HepG2 (cell line): Measurements from ENCODE around the gene ABCC3. TPM values are rescaled to one million over a fixed set of nuclear protein-coding genes. Genes with fewer than 3 reads are reported as not detected.

Experiments used
- EZH2 ChIP-seq: conservative IDR thresholded peaks from 2 replicates; pipeline ENCODE4 v1.6.1; 2012; ENCODE audit warnings: mild to moderate bottlenecking, low read depth, low read length, moderate library complexity
- GABPB1 ChIP-seq: IDR thresholded peaks from 2 replicates; pipeline ENCODE4 v1.6.1; 2016; ENCODE audit warnings: mild to moderate bottlenecking, missing genetic modification reagents, moderate library complexity, missing compliant biosample characterization
- HMGXB3 ChIP-seq: sonication (generic); formaldehyde crosslinking; IDR thresholded peaks from 2 replicates; pipeline ENCODE4 v1.4.0; 2020; ENCODE audit warnings: missing genetic modification reagents, borderline replicate concordance
- ISX ChIP-seq: sonication (generic); formaldehyde crosslinking; conservative IDR thresholded peaks from 2 replicates; pipeline ENCODE4 v1.5.0; 2020; ENCODE audit warnings: missing genetic modification reagents
- MEIS2 ChIP-seq: sonication (generic); formaldehyde crosslinking; IDR thresholded peaks from 2 replicates; pipeline ENCODE4 v1.9.0; 2021; ENCODE audit warnings: mild to moderate bottlenecking, missing genetic modification reagents
- NFKB2 ChIP-seq: sonication (generic); formaldehyde crosslinking; IDR thresholded peaks from 2 replicates; pipeline ENCODE4 v1.4.0; 2020; ENCODE audit warnings: missing genetic modification reagents, borderline replicate concordance
- NR2F2 ChIP-seq: IDR thresholded peaks from 2 replicates; pipeline ENCODE4 v1.6.1; 2012; ENCODE audit warnings: low read depth, inconsistent platforms, borderline replicate concordance
- POGK ChIP-seq: sonication (generic); formaldehyde crosslinking; conservative IDR thresholded peaks from 2 replicates; pipeline ENCODE4 v1.8.0; 2022; ENCODE audit warnings: mild to moderate bottlenecking, moderate library complexity, missing genetic modification reagents
- SIN3B ChIP-seq: fragments of 150-350 bp; IDR thresholded peaks from 2 replicates; pipeline ENCODE4 v1.6.1; 2014; ENCODE audit warnings: low read length
- ZBTB38 ChIP-seq: sonication (generic); formaldehyde crosslinking; IDR thresholded peaks from 2 replicates; pipeline ENCODE4 v1.5.1; 2020; ENCODE audit warnings: mild to moderate bottlenecking, missing genetic modification reagents
- ZMAT3 ChIP-seq: sonication (generic); formaldehyde crosslinking; conservative IDR thresholded peaks from 2 replicates; pipeline ENCODE4 v1.7.0; 2021; ENCODE audit warnings: missing genetic modification reagents
- ZNF142 ChIP-seq: sonication (generic); formaldehyde crosslinking; IDR thresholded peaks from 2 replicates; pipeline ENCODE4 v1.4.0; 2020; ENCODE audit warnings: missing genetic modification reagents
- ZNF296 ChIP-seq: sonication (generic); formaldehyde crosslinking; conservative IDR thresholded peaks from 2 replicates; pipeline ENCODE4 v1.5.0; 2020; ENCODE audit warnings: mild to moderate bottlenecking, missing genetic modification reagents
- ZNF572 ChIP-seq: sonication (generic); formaldehyde crosslinking; IDR thresholded peaks from 2 replicates; pipeline ENCODE4 v1.5.1; 2020; ENCODE audit warnings: mild to moderate bottlenecking, missing genetic modification reagents
- ZNF704 ChIP-seq: sonication (generic); formaldehyde crosslinking; IDR thresholded peaks from 2 replicates; pipeline ENCODE4 v1.8.1; 2023; ENCODE audit warnings: mild to moderate bottlenecking, inconsistent platforms, moderate library complexity, missing genetic modification reagents, borderline replicate concordance
- polyA plus RNA-seq, 8 experiments: library from polyadenylated mRNA; depleted of rRNA in 3 of 8; stranded (reverse) in 7 of 8; unstranded in 1 of 8; fragments of >200 nt; fragmentation: Illumina TruSeq in 4 of 8; extraction: Trizol in 4 of 8; gene quantifications; 2 replicates each; pipeline versions ENCODE4 v1.2.1 to v1.2.3, GENCODE V29; 2011 to 2016; ENCODE audit warnings: low read depth in 4 of 8, missing spikeins in 1 of 8, mixed read lengths in 1 of 8; ENCODE audit not compliant: insufficient read depth in 1 of 8
- total RNA-seq, 5 experiments: library from RNA; depleted of rRNA; stranded (reverse); fragments of >200 nt; fragmentation: Illumina TruSeq; extraction: Trizol; gene quantifications; 2 replicates each; pipeline ENCODE4 v1.2.3, GENCODE V29; 2016; ENCODE audit warnings: low read depth in 1 of 5

ABCC3 gene
- total and polyA plus RNA-seq, 2 of the 13 experiments (the other 11 are each of a cell fraction or from before 2014, with no cell fraction given), result 25.2 to 50.7 TPM

GRCh38 chr17:50685691-50686493 lies 51.2 kb downstream of the ABCC3 start (continued):
- TF ChIP-seq SIN3B, result no peak
- TF ChIP-seq ZNF142, result peak; percentile 82
- TF ChIP-seq ZNF296 (CRISPR knock-in tag), result 0 out of 2 replicates have a peak, but pooled peaks have one; percentile 40
- 0 out of 2 replicates have a peak, but pooled peaks have one; percentile 43 for TF ChIP-seq NFKB2 (CRISPR knock-in tag)
- no peak for TF ChIP-seq HMGXB3 (CRISPR knock-in tag)
- 0 out of 2 replicates have a peak, but pooled peaks have one; percentile 12 for TF ChIP-seq ZNF572 (CRISPR knock-in tag)
- TF ChIP-seq ZBTB38 (CRISPR knock-in tag), result peak; percentile 55; the same call in 1 of the 2 replicates
- no peak for TF ChIP-seq NR2F2
- TF ChIP-seq ISX (CRISPR knock-in tag), result no peak
- TF ChIP-seq POGK, result 0 out of 2 replicates have a peak, but pooled peaks have one; percentile 4
- TF ChIP-seq GABPB1, result 0 out of 2 replicates have a peak, but pooled peaks have one; percentile 7
- TF ChIP-seq MEIS2 (CRISPR knock-in tag), result no peak
- no peak for TF ChIP-seq ZMAT3 (CRISPR knock-in tag)
- no peak for TF ChIP-seq EZH2
- TF ChIP-seq ZNF704 (CRISPR knock-in tag), result no peak
